SK-N-MC (cell line): Measurements from ENCODE around the gene RELL1.

Source experiments
- DNase-seq: peaks from one replicate; pipeline ENCODE4 v3.0.0-alpha.2; 2011; ENCODE audit warnings: low read depth, low spot score
- H3K27ac ChIP-seq: fragments of 200-600 bp; sonication (generic); 2 replicates; pipeline ENCODE4 v1.5.1; 2016; ENCODE audit warnings: mixed run types
- H3K36me3 ChIP-seq: fragments of 200-600 bp; sonication (generic); 2 replicates; pipeline ENCODE4 v1.6.1; 2017; ENCODE audit warnings: antibody characterized with exemption, low read length, mixed read lengths; ENCODE audit not compliant: insufficient read depth
- H3K4me3 ChIP-seq: fragments of 200-600 bp; sonication (generic); 2 replicates; pipeline ENCODE4 v1.5.1; 2016
- H3K9ac ChIP-seq: fragments of 200-600 bp; sonication (generic); 2 replicates; pipeline ENCODE4 v1.8.0; 2017; ENCODE audit warnings: mixed run types, mixed read lengths; ENCODE audit not compliant: insufficient read length
- H3K9me3 ChIP-seq: fragments of 200-600 bp; sonication (generic); 2 replicates; pipeline ENCODE4 v1.6.1; 2017; ENCODE audit warnings: low read depth, mild to moderate bottlenecking, antibody characterized with exemption, low read length, moderate library complexity, mixed read lengths
- EZH2 ChIP-seq: fragments of 200-600 bp; sonication (generic); IDR thresholded peaks from one replicate; pipeline ENCODE4 v1.6.1; 2017; ENCODE audit warnings: antibody characterized with exemption
- FOXP2 ChIP-seq: optimal IDR thresholded peaks from 2 replicates; pipeline ENCODE3; 2011; ENCODE audit warnings: mild to moderate bottlenecking, moderate library complexity; ENCODE audit not compliant: insufficient read depth; ENCODE audit errors: extremely low read length, control extremely low read depth
- POLR2AphosphoS5 ChIP-seq: IDR thresholded peaks from 2 replicates; pipeline ENCODE4 v1.6.1; 2012; ENCODE audit warnings: mild to moderate bottlenecking, low read depth, low read length, borderline replicate concordance

The RELL1 gene

DNA sequence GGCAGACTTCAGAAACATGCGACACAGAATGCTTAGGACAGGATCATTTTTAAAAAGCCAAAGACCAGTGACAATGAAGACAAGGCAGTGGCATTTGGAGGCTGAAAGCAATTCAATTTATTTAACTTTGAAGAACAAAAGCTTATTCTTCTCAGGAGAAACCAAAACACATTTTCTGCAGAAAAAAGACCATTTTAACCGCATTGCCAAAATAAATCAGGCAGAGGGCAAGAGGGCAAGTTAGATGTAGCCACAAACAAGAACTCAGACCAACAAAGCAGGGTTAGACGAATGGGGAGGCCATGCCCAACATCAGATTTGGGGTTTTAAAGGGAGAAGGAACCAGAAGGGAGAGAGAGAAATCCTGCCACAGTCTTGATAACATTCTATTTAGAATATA is 58.9 kb downstream of the RELL1 start:
- Histone ChIP-seq H3K9ac (no peak overlapping the region), H3K27ac (no peak overlapping the region), H3K36me3 (no peaks in the 10 kb centered on the region), H3K4me3 (no peak overlapping the region), H3K9me3 (no peaks in the 10 kb centered on the region)
- no peak for DNase-seq
- TF ChIP-seq EZH2 (no peak), POLR2AphosphoS5 (no peak), FOXP2 (no peak)

- Histone ChIP-seq H3K9me3 (no peaks in the 10 kb centered on the region), H3K27ac (no peak overlapping the region), H3K4me3 (no peak overlapping the region), H3K9ac (no peak overlapping the region), H3K36me3 (no peaks in the 10 kb centered on the region)
- TF ChIP-seq EZH2, result no peak
- TF ChIP-seq POLR2AphosphoS5, result no peak
- no peak for TF ChIP-seq FOXP2
- no peak for DNase-seq
Observed at GRCh38 chr4:37625499-37625898, 60.7 kb downstream of the RELL1 start.

DNA sequence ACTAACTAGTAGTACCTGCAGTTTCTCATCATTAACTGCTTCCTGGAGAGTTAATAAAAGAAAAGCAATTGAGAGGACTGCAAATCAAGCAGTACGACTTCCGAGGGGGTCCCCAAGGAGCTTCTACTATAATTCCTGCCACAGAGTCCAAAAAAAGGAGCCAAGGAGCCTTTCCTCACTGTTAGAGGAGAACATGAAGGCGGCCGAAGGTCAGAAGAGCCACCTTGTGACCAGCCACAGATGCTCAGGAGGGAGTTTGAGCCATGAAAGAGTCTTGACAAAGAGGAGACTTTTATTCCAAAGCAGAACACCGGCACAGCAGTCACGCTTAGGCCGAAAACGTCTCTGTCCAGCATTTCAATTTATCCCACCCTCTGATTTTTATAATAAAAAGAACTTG is 62.2 kb downstream of the RELL1 start:
- H3K27ac ChIP-seq, result no peak overlapping the region
- H3K9me3 ChIP-seq, result no peaks in the 10 kb centered on the region
- H3K4me3 ChIP-seq, result no peak overlapping the region
- H3K36me3 ChIP-seq, result no peaks in the 10 kb centered on the region
- no peak overlapping the region for H3K9ac ChIP-seq
- no peak for DNase-seq
- TF ChIP-seq POLR2AphosphoS5 (no peak), FOXP2 (no peak)

DNA sequence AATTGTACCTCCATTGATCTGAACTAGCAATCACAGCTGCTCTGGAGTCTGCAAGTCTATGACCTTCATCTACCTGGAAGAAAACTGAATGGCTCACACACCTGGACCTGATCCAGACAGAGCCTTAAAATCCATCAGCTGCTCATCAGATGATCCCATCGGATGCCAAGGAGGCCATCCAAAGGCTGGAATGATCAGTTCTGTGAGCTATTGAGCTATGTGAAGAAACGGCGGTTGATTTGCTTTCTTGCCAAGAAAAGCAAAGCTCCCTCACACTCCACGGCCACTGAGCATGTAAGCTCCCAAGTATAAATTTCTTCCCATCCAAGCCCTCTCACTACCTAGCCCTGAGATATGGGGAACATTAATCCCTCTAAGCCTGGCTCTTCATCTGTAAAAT is 63.1 kb downstream of the RELL1 start:
- no peak overlapping the region for H3K27ac ChIP-seq
- no peak for DNase-seq

GRCh38 chr4:37620176-37620575 is 66.0 kb downstream of the RELL1 start:
- TF ChIP-seq EZH2 (no peak), POLR2AphosphoS5 (no peak), FOXP2 (no peak)
- no peaks in the 10 kb centered on the region for H3K9me3 ChIP-seq
- no peak overlapping the region for H3K9ac ChIP-seq
- DNase-seq, result no peak
- H3K4me3 ChIP-seq, result no peak overlapping the region
- H3K27ac ChIP-seq, result no peak overlapping the region
- H3K36me3 ChIP-seq, result no peaks in the 10 kb centered on the region

More for the DNA sequence above, 63.1 kb downstream of the RELL1 start:
- TF ChIP-seq POLR2AphosphoS5, result no peak
- Histone ChIP-seq H3K36me3 (no peaks in the 10 kb centered on the region), H3K9me3 (no peaks in the 10 kb centered on the region), H3K4me3 (no peak overlapping the region), H3K9ac (no peak overlapping the region)

- no peaks in the 10 kb centered on the region for H3K9me3 ChIP-seq
- no peak overlapping the region for H3K4me3 ChIP-seq
- H3K36me3 ChIP-seq, result no peaks in the 10 kb centered on the region
- H3K9ac ChIP-seq, result no peak overlapping the region
- TF ChIP-seq FOXP2 (no peak), EZH2 (no peak), POLR2AphosphoS5 (no peak)
- DNase-seq, result no peak
- H3K27ac ChIP-seq, result no peak overlapping the region
Observed at GRCh38 chr4:37615720-37616063, 70.5 kb downstream of the RELL1 start.

DNA sequence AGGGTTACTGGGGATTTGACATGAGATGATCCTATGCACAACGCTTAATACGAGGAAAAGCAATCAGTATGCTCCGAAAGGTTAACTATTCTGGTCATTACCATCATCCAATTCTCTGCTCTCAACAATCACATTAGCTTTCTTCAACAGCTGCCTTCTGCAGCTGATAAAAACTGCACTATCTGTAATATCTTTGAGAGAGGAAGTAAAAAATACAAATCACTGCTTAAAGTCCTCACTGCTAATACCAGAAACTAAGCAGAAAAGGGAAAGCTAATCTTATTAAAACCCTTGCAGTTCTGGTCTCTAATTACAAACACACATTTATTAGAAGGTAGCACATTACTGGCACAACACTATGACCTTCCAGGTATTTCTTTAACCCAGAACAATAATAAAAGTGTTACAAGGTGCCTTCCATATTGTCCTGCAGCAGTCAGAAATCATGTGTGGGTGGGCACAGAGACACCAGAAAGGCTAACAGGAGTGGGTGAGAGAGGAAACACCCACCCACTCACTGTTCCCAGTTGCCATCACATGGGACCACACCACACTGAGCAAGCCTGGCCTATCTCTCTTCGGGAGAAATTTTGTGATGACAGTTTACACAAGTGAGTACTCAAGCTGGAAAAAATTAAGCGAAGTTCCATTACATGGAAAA is 71.0 kb downstream of the RELL1 start:
- H3K27ac ChIP-seq, result no peak overlapping the region
- DNase-seq, result no peak
- TF ChIP-seq POLR2AphosphoS5 (no peak), EZH2 (no peak), FOXP2 (no peak)
- no peaks in the 10 kb centered on the region for H3K9me3 ChIP-seq
- H3K9ac ChIP-seq, result no peak overlapping the region
- H3K36me3 ChIP-seq, result no peaks in the 10 kb centered on the region
- no peak overlapping the region for H3K4me3 ChIP-seq

DNA sequence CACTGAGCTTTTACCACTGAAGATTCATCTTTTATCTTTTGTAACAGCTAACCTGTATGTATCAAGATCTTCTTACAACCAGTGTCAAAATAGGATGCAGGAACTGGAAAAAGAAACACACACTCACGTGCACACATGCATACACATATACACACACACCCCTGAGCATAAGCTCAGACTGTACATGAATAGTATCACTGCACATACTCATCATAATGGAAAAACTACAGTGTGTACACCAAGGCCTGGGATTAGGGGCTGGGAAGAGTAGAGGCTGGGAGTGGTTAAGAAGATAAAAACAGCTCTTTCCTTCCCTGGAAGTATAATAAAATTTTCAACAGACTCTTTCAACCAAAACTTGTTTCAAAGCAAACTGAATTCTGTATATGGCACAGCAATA is 73.4 kb downstream of the RELL1 start:
- Histone ChIP-seq H3K27ac (no peak overlapping the region), H3K9me3 (no peaks in the 10 kb centered on the region), H3K9ac (no peak overlapping the region), H3K4me3 (no peak overlapping the region), H3K36me3 (no peaks in the 10 kb centered on the region)
- TF ChIP-seq POLR2AphosphoS5 (no peak), FOXP2 (no peak), EZH2 (no peak)
- DNase-seq, result no peak

- no peak for DNase-seq
- Histone ChIP-seq H3K36me3 (no peaks in the 10 kb centered on the region), H3K9ac (no peak overlapping the region), H3K4me3 (no peak overlapping the region), H3K9me3 (no peaks in the 10 kb centered on the region), H3K27ac (no peak overlapping the region)
- no peak for TF ChIP-seq FOXP2
Observed at GRCh38 chr4:37609626-37610025, 76.5 kb downstream of the RELL1 start.
